ENCODE measurements around the gene MCCC2.
"Not testable (repeated sequence)": the region's sequence is repeated elsewhere in the genome, so short reads cannot be mapped to it uniquely, and the experiment has no call there.

Gene MCCC2

DNA sequence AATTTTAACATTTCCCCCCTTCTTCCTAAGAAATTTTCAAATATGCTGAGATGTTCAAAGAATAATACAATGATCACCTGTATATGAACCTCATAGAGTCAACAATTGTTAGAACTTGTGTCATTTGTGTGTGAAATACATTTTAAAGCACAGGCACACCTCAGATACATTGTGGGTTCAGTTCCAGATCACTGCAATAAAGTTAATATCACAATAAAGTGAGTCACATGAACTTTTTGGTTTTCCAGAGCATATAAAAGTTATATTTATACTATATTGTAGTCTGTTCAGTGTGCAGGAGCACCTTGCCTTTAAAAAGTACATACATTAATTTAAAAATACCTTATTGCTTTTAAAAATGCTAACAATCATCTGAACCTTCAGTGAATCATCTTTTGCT is 50.0 kb downstream of the MCCC2 start:
- Histone ChIP-seq H3K27me3 (ENCODE audit: control insufficient read depth in 1 of 2, insufficient read depth in 2 of 2, low read length in 2 of 2) (no peaks in the 10 kb centered on the region), H3K4me1 (ENCODE audit: insufficient read depth, low read length) (no peaks in the 10 kb centered on the region), H3K27ac (ENCODE audit: low read depth, low read length) (no peak overlapping the region), H3K36me3 (ENCODE audit: insufficient read depth, low read length) (peaks cover 20% of the 10 kb centered on the region), H3K9ac (ENCODE audit: low read length) (no peak overlapping the region), H3K4me3 (ENCODE audit: low read depth in 1 of 2, low read length in 2 of 2) (no peak overlapping the region), H3K9me3 (ENCODE audit: low read length) (no peaks in the 10 kb centered on the region)

- Histone ChIP-seq H3K9me3 (ENCODE audit: low read length) (no peaks in the 10 kb centered on the region), H3K36me3 (ENCODE audit: insufficient read depth, low read length) (peaks cover 22% of the 10 kb centered on the region), H3K4me3 (ENCODE audit: low read depth in 1 of 2, low read length in 2 of 2) (no peak overlapping the region), H3K27me3 (ENCODE audit: control insufficient read depth in 1 of 2, insufficient read depth in 2 of 2, low read length in 2 of 2) (no peaks in the 10 kb centered on the region), H3K27ac (ENCODE audit: low read depth, low read length) (no peak overlapping the region), H3K9ac (ENCODE audit: low read length) (no peak overlapping the region), H3K4me1 (ENCODE audit: insufficient read depth, low read length) (no peaks in the 10 kb centered on the region)
Measured at GRCh38 chr5:71640408-71640807, 53.3 kb downstream of the MCCC2 start.

DNA sequence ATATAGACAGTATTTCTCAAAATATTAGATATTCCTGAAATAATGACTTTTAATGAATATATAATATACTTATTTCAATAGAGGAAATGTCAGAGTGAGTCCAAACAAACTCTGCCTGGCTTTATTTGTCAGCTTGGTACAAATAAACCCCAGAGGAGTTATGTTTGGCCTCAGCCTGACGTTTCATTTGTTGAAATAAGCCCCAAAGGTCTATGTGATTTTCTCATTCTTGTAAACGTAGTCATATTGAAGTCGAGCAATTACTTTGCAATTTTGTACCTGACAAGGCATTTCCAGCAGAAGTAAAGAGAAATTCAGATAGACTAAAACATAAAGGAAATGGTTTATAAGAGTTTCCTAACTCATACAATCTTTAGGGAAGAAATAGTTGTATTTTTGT is 57.9 kb downstream of the MCCC2 start:
- Histone ChIP-seq H3K27ac (ENCODE audit: low read depth, low read length) (no peak overlapping the region), H3K27me3 (ENCODE audit: control insufficient read depth in 1 of 2, insufficient read depth in 2 of 2, low read length in 2 of 2) (no peaks in the 10 kb centered on the region), H3K36me3 (ENCODE audit: insufficient read depth, low read length) (peaks cover 41% of the 10 kb centered on the region), H3K4me1 (ENCODE audit: insufficient read depth, low read length) (no peaks in the 10 kb centered on the region), H3K4me3 (ENCODE audit: low read depth in 1 of 2, low read length in 2 of 2) (no peak overlapping the region), H3K9me3 (ENCODE audit: low read length) (no peaks in the 10 kb centered on the region), H3K9ac (ENCODE audit: low read length) (no peak overlapping the region)

- not testable (repeated sequence) for H3K27me3 ChIP-seq (ENCODE audit: control insufficient read depth in 1 of 2, insufficient read depth in 2 of 2, low read length in 2 of 2); H3K9me3 ChIP-seq (ENCODE audit: low read length); H3K4me3 ChIP-seq (ENCODE audit: low read depth in 1 of 2, low read length in 2 of 2); H3K27ac ChIP-seq (ENCODE audit: low read depth, low read length); H3K4me1 ChIP-seq (ENCODE audit: insufficient read depth, low read length); H3K9ac ChIP-seq (ENCODE audit: low read length)
- H3K36me3 ChIP-seq (ENCODE audit: insufficient read depth, low read length), result peaks cover 27% of the 10 kb centered on the region
Measured at GRCh38 chr5:71650940-71651339, 63.8 kb downstream of the MCCC2 start.

- peaks cover 9% of the 10 kb centered on the region for H3K4me1 ChIP-seq (ENCODE audit: insufficient read depth, low read length)
- H3K27me3 ChIP-seq (ENCODE audit: control insufficient read depth in 1 of 2, insufficient read depth in 2 of 2, low read length in 2 of 2), result no peaks in the 10 kb centered on the region
- H3K36me3 ChIP-seq (ENCODE audit: insufficient read depth, low read length), result peaks cover 25% of the 10 kb centered on the region
- H3K9me3 ChIP-seq (ENCODE audit: low read length), result no peaks in the 10 kb centered on the region
- H3K4me3 ChIP-seq (ENCODE audit: low read depth in 1 of 2, low read length in 2 of 2), result no peak overlapping the region
- no peak overlapping the region for H3K27ac ChIP-seq (ENCODE audit: low read depth, low read length)
- no peak overlapping the region for H3K9ac ChIP-seq (ENCODE audit: low read length)
Measured at GRCh38 chr5:71651579-71651978, 64.4 kb downstream of the MCCC2 start.

DNA sequence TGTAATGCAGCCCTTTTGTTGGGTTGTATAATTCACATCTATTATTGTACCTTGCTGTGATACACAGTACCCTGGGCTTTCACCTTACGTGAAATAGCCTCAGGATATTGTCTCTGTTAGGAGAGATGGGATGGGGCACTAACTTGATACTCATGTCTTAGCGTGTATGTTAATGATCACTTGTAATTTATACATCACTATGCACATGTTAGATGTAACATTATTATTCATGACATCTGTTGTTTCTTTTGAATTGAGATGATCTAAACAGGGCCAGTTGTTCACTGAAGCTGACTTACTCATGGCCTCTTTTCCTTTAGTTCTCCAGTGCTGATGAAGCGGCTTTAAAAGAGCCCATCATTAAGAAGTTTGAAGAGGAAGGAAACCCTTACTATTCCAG is 65.2 kb downstream of the MCCC2 start:
- no peak overlapping the region for H3K9ac ChIP-seq (ENCODE audit: low read length)
- no peaks in the 10 kb centered on the region for H3K27me3 ChIP-seq (ENCODE audit: control insufficient read depth in 1 of 2, insufficient read depth in 2 of 2, low read length in 2 of 2)
- no peak overlapping the region for H3K27ac ChIP-seq (ENCODE audit: low read depth, low read length)
- H3K4me1 ChIP-seq (ENCODE audit: insufficient read depth, low read length), result peaks cover 9% of the 10 kb centered on the region
- no peak overlapping the region for H3K4me3 ChIP-seq (ENCODE audit: low read depth in 1 of 2, low read length in 2 of 2)
- H3K9me3 ChIP-seq (ENCODE audit: low read length), result no peaks in the 10 kb centered on the region
- peaks cover 19% of the 10 kb centered on the region for H3K36me3 ChIP-seq (ENCODE audit: insufficient read depth, low read length)

GRCh38 chr5:71652803-71653543 is 65.8 kb downstream of the MCCC2 start:
- Histone ChIP-seq H3K9ac (ENCODE audit: low read length) (no peak overlapping the region), H3K4me1 (ENCODE audit: insufficient read depth, low read length) (peaks cover 9% of the 10 kb centered on the region), H3K27me3 (ENCODE audit: control insufficient read depth in 1 of 2, insufficient read depth in 2 of 2, low read length in 2 of 2) (no peaks in the 10 kb centered on the region), H3K9me3 (ENCODE audit: low read length) (no peaks in the 10 kb centered on the region), H3K36me3 (ENCODE audit: insufficient read depth, low read length) (peaks cover 18% of the 10 kb centered on the region), H3K27ac (ENCODE audit: low read depth, low read length) (peak overlapping the region; percentile 21), H3K4me3 (ENCODE audit: low read depth in 1 of 2, low read length in 2 of 2) (no peak overlapping the region)

DNA sequence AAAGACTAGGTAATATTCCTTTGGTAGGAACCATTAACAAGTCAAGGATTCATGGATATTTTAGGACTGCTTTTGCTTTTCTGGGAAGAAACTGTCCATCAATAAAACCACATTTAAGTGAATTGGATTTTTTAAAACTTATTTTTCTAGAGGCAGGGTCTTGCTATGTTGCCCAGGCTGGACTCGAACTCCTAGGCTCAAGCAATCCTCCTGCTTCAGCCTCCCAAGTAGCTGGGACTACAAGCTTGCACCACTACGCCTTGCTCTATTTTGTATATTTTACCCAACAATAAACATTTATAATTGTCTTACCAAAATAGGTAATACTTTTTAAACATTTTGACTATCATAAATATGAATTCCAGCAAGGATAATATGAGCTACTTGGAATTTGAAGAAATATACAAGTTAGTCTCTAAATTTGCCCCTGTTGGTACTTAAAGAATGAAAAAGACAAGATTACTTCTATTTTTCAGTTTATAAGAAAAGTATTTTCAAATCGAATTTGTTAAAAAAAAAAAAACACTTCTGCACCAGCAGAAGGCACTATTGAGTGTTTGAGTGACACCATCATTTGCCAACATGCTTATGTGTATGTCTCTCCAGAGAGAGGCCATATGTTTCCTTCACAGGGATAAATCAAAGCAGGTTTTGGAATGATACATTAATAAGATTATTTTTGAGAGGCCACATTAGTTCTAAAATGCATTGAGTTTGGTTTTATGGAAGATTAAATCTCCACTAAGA is 71.9 kb downstream of the MCCC2 start:
- H3K4me1 ChIP-seq (ENCODE audit: insufficient read depth, low read length), result no peaks in the 10 kb centered on the region
- H3K27me3 ChIP-seq (ENCODE audit: control insufficient read depth in 1 of 2, insufficient read depth in 2 of 2, low read length in 2 of 2), result no peaks in the 10 kb centered on the region
- H3K27ac ChIP-seq (ENCODE audit: low read depth, low read length), result no peak overlapping the region
- no peaks in the 10 kb centered on the region for H3K9me3 ChIP-seq (ENCODE audit: low read length)
- H3K36me3 ChIP-seq (ENCODE audit: insufficient read depth, low read length), result peaks cover 9% of the 10 kb centered on the region
- no peak overlapping the region for H3K4me3 ChIP-seq (ENCODE audit: low read depth in 1 of 2, low read length in 2 of 2)
- no peak overlapping the region for H3K9ac ChIP-seq (ENCODE audit: low read length)

- Histone ChIP-seq H3K4me3 (ENCODE audit: low read depth in 1 of 2, low read length in 2 of 2) (no peak overlapping the region), H3K9ac (ENCODE audit: low read length) (no peak overlapping the region), H3K9me3 (ENCODE audit: low read length) (no peaks in the 10 kb centered on the region), H3K4me1 (ENCODE audit: insufficient read depth, low read length) (no peaks in the 10 kb centered on the region), H3K36me3 (ENCODE audit: insufficient read depth, low read length) (no peaks in the 10 kb centered on the region), H3K27ac (ENCODE audit: low read depth, low read length) (no peak overlapping the region), H3K27me3 (ENCODE audit: control insufficient read depth in 1 of 2, insufficient read depth in 2 of 2, low read length in 2 of 2) (no peaks in the 10 kb centered on the region)
Measured at GRCh38 chr5:71662381-71662780, 75.2 kb downstream of the MCCC2 start.

GRCh38 chr5:71663191-71663969 is 76.2 kb downstream of the MCCC2 start:
- Histone ChIP-seq H3K36me3 (ENCODE audit: insufficient read depth, low read length) (no peaks in the 10 kb centered on the region), H3K9ac (ENCODE audit: low read length) (no peak overlapping the region), H3K9me3 (ENCODE audit: low read length) (no peaks in the 10 kb centered on the region), H3K4me3 (ENCODE audit: low read depth in 1 of 2, low read length in 2 of 2) (no peak overlapping the region), H3K27ac (ENCODE audit: low read depth, low read length) (no peak overlapping the region), H3K4me1 (ENCODE audit: insufficient read depth, low read length) (no peaks in the 10 kb centered on the region), H3K27me3 (ENCODE audit: control insufficient read depth in 1 of 2, insufficient read depth in 2 of 2, low read length in 2 of 2) (no peaks in the 10 kb centered on the region)

GRCh38 chr5:71664615-71665014 is 77.5 kb downstream of the MCCC2 start:
- H3K4me3 ChIP-seq (ENCODE audit: low read depth in 1 of 2, low read length in 2 of 2); H3K36me3 ChIP-seq (ENCODE audit: insufficient read depth, low read length); H3K9ac ChIP-seq (ENCODE audit: low read length): not testable (repeated sequence)

More at GRCh38 chr5:71664615-71665014, 77.5 kb downstream of the MCCC2 start:
- not testable (repeated sequence) for H3K27ac ChIP-seq (ENCODE audit: low read depth, low read length); H3K27me3 ChIP-seq (ENCODE audit: control insufficient read depth in 1 of 2, insufficient read depth in 2 of 2, low read length in 2 of 2); H3K4me1 ChIP-seq (ENCODE audit: insufficient read depth, low read length); H3K9me3 ChIP-seq (ENCODE audit: low read length)

All from muscle layer of colon (tissue), 2 donors.